ENCODE data around the gene SLC48A1. TPM values are rescaled to one million over a fixed set of nuclear protein-coding genes. Genes with fewer than 3 reads are reported as not detected.

Gene SLC48A1
- total and polyA plus RNA-seq, 4 donors = 6.1 to 15.4 (median 9.3) TPM

GRCh38 chr12:47758584-47758833 is 14.5 kb upstream of the SLC48A1 start:
- H3K4me1 ChIP-seq (ENCODE audit: control insufficient read depth in 4 of 4, insufficient read depth in 4 of 4, low read length in 3 of 4) = peaks cover 0 to 18% (median 9%) of the 10 kb centered on the region in 4 donors
- no peaks in the 10 kb centered on the region for H3K27me3 ChIP-seq (ENCODE audit: control insufficient read depth in 4 of 4, insufficient read depth in 4 of 4, low read length in 3 of 4)
- no peak overlapping the region for H3K9ac ChIP-seq (ENCODE audit: low read depth in 1 of 2, low read length in 2 of 2)
- no peaks in the 10 kb centered on the region for H3K36me3 ChIP-seq (ENCODE audit: control insufficient read depth in 4 of 4, insufficient read depth in 3 of 4, low read depth in 1 of 4, low read length in 3 of 4)
- no peak for DNase-seq (ENCODE audit: low spot score)
- H3K27ac ChIP-seq (ENCODE audit: low read depth in 1 of 2, low read length in 2 of 2) = peak overlapping the region; percentile 35 to 47
- no peak for TF ChIP-seq HNF4G (IDR thresholded peaks at IDR 0.05)
- no peak for TF ChIP-seq YY1 (IDR thresholded peaks at IDR 0.05)
- no peak for TF ChIP-seq RAD21 (IDR thresholded peaks at IDR 0.05)
- no peak for TF ChIP-seq FOXA2 (IDR thresholded peaks at IDR 0.05)
- TF ChIP-seq, protein P1, sequence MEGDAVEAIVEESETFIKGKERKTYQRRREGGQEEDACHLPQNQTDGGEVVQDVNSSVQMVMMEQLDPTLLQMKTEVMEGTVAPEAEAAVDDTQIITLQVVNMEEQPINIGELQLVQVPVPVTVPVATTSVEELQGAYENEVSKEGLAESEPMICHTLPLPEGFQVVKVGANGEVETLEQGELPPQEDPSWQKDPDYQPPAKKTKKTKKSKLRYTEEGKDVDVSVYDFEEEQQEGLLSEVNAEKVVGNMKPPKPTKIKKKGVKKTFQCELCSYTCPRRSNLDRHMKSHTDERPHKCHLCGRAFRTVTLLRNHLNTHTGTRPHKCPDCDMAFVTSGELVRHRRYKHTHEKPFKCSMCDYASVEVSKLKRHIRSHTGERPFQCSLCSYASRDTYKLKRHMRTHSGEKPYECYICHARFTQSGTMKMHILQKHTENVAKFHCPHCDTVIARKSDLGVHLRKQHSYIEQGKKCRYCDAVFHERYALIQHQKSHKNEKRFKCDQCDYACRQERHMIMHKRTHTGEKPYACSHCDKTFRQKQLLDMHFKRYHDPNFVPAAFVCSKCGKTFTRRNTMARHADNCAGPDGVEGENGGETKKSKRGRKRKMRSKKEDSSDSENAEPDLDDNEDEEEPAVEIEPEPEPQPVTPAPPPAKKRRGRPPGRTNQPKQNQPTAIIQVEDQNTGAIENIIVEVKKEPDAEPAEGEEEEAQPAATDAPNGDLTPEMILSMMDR (IDR thresholded peaks at IDR 0.05; ENCODE audit: low read depth, low read length, missing input control) = no peak
- TF ChIP-seq TAF1 (conservative IDR thresholded peaks at IDR 0.05) = no peak
- no peak for TF ChIP-seq RXRA (IDR thresholded peaks at IDR 0.05)
- no peak for TF ChIP-seq HNF4A (conservative IDR thresholded peaks at IDR 0.05)
- no peak for TF ChIP-seq NR2F2 (IDR thresholded peaks at IDR 0.05)
- TF ChIP-seq EGR1 (IDR thresholded peaks at IDR 0.05; ENCODE audit: low read depth in 2 of 2) = no peak
- no peak for TF ChIP-seq JUND (IDR thresholded peaks at IDR 0.05)
- TF ChIP-seq, protein P2, sequence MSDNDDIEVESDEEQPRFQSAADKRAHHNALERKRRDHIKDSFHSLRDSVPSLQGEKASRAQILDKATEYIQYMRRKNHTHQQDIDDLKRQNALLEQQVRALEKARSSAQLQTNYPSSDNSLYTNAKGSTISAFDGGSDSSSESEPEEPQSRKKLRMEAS (IDR thresholded peaks at IDR 0.05) = no peak
- TF ChIP-seq FOXA1 (IDR thresholded peaks at IDR 0.05) = no peak
- TF ChIP-seq ZBTB33 (IDR thresholded peaks at IDR 0.05) = no peak
- no peak for TF ChIP-seq GABPA (IDR thresholded peaks at IDR 0.05 in 1 of 2, conservative IDR thresholded peaks at IDR 0.05 in 1 of 2)
- TF ChIP-seq REST (IDR thresholded peaks at IDR 0.05) = no peak
- TF ChIP-seq SP1 (IDR thresholded peaks at IDR 0.05) = no peak
- H3K4me3 ChIP-seq (ENCODE audit: low read depth in 1 of 3, low read length in 3 of 3) = peak overlapping the region in 2 of 3 donors; percentile 66 to 75
- WGBS = 9% methylated on average over 10 of the region's 10 CpGs
- H3K9me3 ChIP-seq (ENCODE audit: control insufficient read depth in 4 of 4, low read length in 3 of 4) = no peaks in the 10 kb centered on the region

All from liver (tissue), 9 donors.